HuH-7 (cell line): ENCODE results near the gene SLC39A5.
"Not testable (repeated sequence)": the region's sequence is repeated elsewhere in the genome, so short reads cannot be mapped to it uniquely, and the experiment has no call there.

Experiments used
- DNase-seq: peaks from one replicate; pipeline ENCODE4 v3.0.0; 2011; ENCODE audit warnings: low spot score

SLC39A5 gene

GRCh38 chr12:56229916-56230431 lies at the start of gene SLC39A5:
Gene SLC39A5, plus strand, starts transcription at chr12:56230051. Its CDS starts 1,224 bp downstream, at chr12:56231275.
- DNase-seq: no peak

GRCh38 chr12:56186957-56187356 lies 42.9 kb upstream of the SLC39A5 start:
- DNase-seq: no peak

GRCh38 chr12:56188131-56188777 lies 41.6 kb upstream of the SLC39A5 start:
- DNase-seq: no peak

- peak; percentile 21 for DNase-seq
These were observed 41.1 kb upstream of the SLC39A5 start for GRCh38 chr12:56188778-56189098.

- DNase-seq: peak; percentile 85
These were observed 40.5 kb upstream of the SLC39A5 start, which contains the start of gene SMARCC2 for GRCh38 chr12:56189099-56189917. Gene SMARCC2, minus strand, starts transcription at chr12:56189483. Its CDS starts 22 bp downstream, at chr12:56189461.

- DNase-seq: peak; percentile 77
These were observed 39.7 kb upstream of the SLC39A5 start for GRCh38 chr12:56189918-56190694.

- DNase-seq: peak; percentile 16
These were observed 39.1 kb upstream of the SLC39A5 start for GRCh38 chr12:56190695-56191155.

GRCh38 chr12:56192582-56192981 lies 37.3 kb upstream of the SLC39A5 start:
- no peak for DNase-seq

GRCh38 chr12:56193025-56193578 lies 36.7 kb upstream of the SLC39A5 start:
- DNase-seq: peak; percentile 70

- DNase-seq: not testable (repeated sequence)
These were observed 32.9 kb upstream of the SLC39A5 start for GRCh38 chr12:56196818-56197550.

- no peak for DNase-seq
These were observed 31.8 kb upstream of the SLC39A5 start for GRCh38 chr12:56197921-56198635.

GRCh38 chr12:56198836-56199235 lies 31.0 kb upstream of the SLC39A5 start:
- DNase-seq: no peak

- no peak for DNase-seq
These were observed 27.5 kb upstream of the SLC39A5 start for GRCh38 chr12:56202366-56202765.

GRCh38 chr12:56202838-56203237 lies 27.0 kb upstream of the SLC39A5 start:
- no peak for DNase-seq

- DNase-seq: no peak
These were observed 25.6 kb upstream of the SLC39A5 start for GRCh38 chr12:56204275-56204674.

- no peak for DNase-seq
These were observed 24.4 kb upstream of the SLC39A5 start for GRCh38 chr12:56205445-56205844.

GRCh38 chr12:56206452-56207166 lies 23.2 kb upstream of the SLC39A5 start:
- peak; percentile 78 for DNase-seq

- DNase-seq: no peak
These were observed 21.8 kb upstream of the SLC39A5 start for GRCh38 chr12:56208006-56208405.

- DNase-seq: no peak
These were observed 17.5 kb upstream of the SLC39A5 start for GRCh38 chr12:56212361-56212760.

- no peak for DNase-seq
These were observed 16.0 kb upstream of the SLC39A5 start for GRCh38 chr12:56213878-56214277.
